GM21717 (cell line): ENCODE measurements around the gene ZNF681.
"Not testable (repeated sequence)": the region's sequence is repeated elsewhere in the genome, so short reads cannot be mapped to it uniquely, and the experiment has no call there.

Source experiments
- ATAC-seq: cut with Tn5 transposase; IDR thresholded peaks from one replicate; pipeline ENCODE4 v1.9.1; 2021; ENCODE audit warnings: mild to moderate bottlenecking, moderate library complexity; ENCODE audit not compliant: unreplicated experiment

ZNF681 gene

DNA sequence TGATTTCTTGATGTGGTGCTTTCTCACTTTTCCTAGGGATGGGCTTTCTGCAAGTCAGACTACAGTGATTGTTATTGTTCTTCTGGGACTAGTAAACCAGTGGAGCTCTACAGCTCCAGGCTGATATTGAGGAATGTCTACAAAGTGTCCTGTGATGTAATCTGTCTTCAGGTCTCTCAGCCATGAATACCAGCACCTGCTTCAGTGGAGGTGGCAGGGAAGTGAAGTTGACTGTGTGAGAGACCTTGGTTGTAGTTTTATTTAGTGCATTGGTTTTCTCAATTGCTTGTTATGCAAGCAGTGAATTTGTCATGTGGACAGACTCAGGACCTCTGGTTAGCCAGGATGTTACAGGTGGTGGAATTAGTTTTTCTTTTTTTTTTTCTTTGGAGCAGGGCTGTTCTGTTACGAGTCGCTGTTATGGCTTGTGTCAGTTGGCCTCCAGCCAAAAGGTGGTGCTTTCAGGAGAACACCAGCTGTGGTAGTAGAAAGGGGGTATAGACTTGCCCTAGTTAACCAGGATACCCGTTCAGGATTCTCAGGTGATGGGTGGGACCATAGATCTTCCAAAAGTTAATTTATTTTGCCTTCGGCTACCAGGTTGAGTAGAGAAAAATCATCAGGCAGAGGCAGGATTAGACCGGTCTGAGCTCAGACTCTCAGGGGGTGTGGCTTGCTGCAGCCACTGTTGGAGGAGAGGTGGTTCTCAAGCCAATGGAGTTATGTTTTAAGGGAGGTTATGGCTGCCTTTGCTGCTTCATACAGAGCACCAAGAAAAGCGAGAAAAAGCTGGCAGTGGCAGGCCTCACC is 59.8 kb downstream of the ZNF681 start:
- ATAC-seq, result no peak

DNA sequence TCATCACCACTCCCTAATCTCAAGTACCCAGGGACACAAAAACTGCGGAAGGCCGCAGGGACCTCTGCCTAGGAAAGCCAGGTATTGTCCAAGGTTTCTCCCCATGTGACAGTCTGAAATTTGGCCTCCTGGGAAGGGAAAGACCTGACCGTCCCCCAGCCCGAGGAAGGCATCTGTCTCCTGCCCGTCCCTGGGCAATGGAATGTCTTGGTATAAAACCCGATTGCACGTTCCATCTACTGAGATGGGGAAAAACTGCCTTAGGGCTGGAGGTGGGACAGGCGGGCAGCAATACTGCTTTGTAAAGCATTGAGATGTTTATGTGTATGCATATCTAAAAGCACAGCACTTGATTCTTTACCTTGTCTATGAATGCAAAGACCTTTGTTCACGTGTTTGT is 65.8 kb downstream of the ZNF681 start:
- not testable (repeated sequence) for ATAC-seq
